Activated T-cell treated with anti-CD3 and anti-CD28 coated beads for 48 hours (primary cell): Measurements from ENCODE around the gene COL5A1.

Source experiments
- DNase-seq: peaks from one replicate; pipeline ENCODE4 v3.0.0-alpha.2; 2020; ENCODE audit warnings: low read depth

COL5A1 gene

DNA sequence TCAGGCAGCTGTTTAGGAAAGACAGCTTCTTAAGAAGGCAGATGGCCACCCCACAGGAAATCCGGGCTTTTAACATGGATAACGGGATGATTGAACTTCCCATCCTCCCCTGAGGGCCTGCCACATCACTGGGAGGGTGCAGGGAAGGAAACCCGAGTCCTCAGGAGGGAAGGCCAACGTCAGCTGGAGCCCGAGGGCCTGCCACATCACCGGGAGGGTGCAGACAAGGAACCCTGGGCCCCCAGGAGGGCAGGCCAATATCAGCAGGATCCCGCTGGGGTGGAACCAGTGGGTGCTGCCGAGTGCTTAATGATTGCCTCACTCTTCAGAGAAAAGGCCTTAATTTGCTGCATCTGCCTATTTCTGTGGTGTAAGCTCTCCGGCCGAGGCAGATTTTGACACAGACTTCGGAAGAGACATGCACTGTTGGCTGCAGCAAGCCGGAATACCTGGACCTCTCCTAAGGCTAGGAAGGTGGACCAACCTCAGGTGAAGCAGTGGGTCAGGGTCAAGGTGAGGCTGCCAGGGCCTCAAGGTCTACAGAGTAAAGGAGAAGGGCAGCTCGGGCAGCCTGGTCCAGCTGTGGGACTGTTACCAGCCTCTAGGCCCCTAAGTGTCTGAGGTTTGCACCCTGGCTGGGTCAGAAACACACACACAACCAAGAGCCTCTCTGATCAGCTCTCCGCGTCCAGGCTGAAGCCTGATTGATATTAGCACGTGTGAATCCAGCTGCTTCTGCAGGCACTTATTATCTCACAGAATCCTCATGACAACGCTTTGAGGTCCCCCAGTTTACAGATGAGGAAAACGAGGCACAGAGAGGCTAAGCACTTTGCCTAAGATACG is 14.8 kb upstream of the COL5A1 start:
- DNase-seq: no peak

DNA sequence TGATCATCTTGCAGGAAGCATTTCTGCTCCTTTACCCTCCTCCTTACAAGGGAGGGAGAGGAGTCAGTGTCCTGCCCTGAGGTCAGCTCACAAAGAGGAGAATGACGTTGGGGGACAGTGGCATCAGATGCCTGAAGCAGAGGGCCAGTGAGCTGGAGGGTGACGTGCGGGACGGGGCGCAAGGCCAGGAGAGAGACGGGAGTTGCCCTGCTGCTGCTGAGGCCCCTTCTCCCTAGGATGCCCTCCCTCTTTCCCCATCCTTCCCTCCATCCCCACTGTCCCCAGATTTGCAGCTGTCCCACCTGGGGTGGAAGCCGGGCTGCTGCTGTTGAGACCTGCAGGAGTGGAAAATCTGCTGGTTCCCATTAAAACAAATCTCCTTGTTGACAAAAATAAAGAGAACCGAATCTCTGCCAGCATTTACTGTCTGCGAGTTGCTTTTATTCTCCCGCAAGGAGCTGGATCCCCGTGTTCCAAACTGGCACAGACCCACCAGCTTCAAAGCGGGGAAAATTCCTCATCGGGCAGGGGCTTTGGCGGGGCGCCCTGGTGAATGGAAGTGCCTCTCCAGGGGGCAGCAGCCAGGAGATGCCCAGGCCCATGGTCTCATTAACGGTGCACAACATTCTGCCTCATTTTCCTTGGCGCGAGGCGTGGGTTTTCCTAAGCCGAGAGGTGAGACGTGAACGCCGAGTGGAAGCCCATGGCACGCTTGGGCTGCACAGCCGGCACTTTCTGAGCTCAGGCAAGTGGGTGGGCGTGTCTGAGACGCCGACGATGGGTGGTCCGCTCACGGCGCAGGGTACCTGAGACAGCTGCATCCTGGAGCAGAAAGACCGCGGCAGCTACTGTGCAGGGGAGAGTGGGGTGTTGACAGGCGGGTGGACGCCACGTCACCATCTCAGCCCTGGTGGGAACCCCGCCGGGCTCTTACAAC is 13.9 kb upstream of the COL5A1 start:
- DNase-seq: no peak

DNA sequence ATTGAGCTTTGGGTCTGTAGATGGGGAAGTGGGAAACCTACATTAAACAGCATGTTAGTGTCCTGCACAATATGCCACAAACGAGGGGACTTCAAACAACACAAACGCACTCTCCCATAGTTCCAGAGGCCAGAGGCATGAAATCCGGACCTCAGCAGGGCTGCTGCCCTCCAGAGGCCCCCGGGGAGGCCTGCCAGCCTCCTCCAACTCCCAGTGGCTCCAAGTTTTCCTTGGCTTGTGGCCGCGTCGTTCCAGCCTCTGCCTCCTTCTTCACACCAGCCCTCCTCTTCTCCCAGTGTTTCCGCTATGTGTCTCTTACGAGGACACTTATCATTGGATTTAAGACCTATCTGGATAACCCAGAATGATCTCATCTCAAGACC is 13.3 kb upstream of the COL5A1 start:
- DNase-seq: no peak

GRCh38 chr9:134629061-134629585 is 12.5 kb upstream of the COL5A1 start:
- DNase-seq: no peak

GRCh38 chr9:134629586-134630392 is 11.8 kb upstream of the COL5A1 start:
- no peak for DNase-seq

DNA sequence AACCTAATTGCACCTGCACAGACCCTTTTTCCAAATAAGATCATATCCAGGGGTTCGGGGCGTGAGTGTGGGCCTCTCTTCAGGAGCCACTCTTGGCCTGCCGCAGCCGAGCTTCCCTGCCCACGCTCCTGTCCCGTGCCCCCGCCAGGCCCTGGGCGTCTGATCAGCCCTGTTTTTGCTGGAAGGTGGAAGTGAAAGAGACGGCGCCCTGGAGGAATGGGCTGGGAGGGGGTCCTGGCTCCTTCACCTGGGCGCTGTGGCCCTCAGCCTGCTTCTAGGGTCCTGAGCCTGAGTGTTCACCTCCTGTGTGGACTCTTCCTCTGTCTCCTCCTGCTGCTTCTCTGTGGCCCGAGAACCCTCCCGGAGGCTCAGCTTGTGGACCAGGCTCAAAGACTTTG is 11.2 kb upstream of the COL5A1 start:
- DNase-seq: no peak

DNA sequence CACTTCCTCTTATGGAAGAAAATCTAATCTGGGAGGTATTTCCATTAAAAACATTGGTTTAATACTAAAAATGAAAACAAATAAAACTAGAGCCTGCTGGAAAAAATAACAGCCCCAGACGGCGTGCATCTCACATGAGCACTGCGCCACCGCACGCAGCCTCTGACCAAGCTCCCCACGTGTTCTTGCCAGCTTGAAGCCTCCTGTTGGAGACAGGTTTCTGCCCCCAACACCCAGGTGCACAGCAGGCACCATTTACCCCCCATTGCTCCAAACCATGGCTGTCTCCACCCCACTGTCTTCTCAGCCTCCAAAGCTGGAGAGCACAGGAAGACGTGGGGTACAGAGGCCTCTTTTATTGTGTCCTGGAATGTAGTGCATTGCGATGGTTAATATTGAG is 10.7 kb upstream of the COL5A1 start:
- DNase-seq: no peak

DNA sequence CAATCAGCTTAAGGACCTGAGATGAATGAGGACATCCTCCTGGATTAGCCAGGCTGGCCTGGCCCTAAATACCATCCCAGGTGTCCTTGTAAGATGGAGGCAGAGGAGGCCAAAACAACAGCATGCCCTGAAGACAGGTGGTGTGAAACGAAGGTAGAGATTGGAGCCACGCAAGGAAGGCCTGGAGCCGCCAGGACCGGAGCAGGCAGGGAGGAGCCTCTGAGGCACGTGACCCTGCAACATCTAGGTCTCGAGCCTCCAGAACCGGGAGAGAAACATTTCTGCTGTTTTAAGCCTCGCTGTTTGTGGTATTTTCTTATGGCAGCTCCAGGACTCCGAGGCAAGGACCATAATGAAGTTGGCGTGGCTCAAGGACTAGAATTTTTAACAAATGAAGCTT is 9.7 kb upstream of the COL5A1 start:
- no peak for DNase-seq

DNA sequence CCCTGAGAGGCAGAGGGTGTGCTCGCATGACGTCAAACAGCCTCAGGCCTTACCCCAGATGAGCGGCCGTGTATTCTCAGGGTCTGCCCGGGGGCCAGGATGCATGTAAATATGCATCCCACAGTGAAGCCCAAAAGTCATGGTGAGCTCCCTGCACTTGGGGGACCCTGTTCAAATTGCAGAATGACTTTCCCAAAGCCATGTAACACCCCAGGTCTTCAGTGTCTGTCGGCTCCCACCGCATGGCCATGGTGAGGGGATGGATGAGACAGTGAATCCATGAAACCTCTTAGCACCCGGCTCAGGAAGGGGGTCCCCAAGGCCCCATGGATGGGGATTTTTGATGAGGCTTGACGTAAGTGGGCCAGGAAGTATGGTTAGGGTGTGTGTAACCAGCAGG is 9.3 kb upstream of the COL5A1 start:
- no peak for DNase-seq

- no peak for DNase-seq
Observed at GRCh38 chr9:134633362-134634142, 8.1 kb upstream of the COL5A1 start.

DNA sequence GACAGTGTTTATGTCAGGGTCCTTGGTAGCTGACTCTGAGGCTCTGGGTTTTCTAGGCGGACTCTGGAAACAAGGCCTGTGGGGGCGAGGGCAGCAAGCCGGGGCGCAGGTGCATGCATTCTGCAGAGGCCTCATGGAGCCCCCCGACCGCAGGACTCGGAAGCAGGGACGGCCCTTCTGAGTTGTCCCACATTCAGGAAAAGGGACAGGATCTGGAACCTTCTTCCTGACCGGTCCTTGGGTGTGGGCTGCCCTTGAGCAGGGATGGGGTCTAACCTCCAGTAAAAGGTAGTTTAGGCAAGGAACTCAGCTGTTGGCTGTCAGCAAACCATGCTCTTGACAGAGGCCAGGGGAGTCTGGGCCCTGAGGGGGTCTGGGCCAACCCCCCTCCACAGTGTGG is 7.4 kb upstream of the COL5A1 start:
- DNase-seq: no peak

DNA sequence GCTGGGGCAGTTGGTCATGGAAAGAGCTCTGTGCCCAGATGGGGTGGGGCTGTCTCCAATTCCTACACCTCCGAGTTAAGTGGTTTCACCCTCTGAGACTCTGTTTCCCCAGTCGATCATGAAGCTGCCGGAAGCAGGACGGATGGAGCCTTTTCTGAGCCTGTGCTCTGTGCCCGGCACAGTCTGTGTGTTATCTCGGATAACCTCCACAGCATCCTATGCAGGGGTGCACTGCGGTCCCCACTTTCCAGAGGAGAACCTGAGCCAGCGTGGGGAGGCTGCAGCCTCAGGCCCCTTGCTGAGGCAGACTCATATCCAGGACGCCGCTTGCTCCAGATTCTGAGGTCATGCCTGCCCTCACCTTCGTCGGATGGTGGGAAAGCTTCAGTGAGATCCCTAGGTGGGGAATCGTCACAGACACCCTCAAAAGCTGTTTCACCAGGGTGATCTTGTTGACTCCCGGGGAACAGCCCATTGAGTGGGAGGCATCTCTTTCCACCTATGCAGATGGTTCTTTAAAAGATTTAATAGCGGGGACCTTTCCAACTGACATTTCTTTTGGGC is 6.9 kb upstream of the COL5A1 start:
- no peak for DNase-seq

DNA sequence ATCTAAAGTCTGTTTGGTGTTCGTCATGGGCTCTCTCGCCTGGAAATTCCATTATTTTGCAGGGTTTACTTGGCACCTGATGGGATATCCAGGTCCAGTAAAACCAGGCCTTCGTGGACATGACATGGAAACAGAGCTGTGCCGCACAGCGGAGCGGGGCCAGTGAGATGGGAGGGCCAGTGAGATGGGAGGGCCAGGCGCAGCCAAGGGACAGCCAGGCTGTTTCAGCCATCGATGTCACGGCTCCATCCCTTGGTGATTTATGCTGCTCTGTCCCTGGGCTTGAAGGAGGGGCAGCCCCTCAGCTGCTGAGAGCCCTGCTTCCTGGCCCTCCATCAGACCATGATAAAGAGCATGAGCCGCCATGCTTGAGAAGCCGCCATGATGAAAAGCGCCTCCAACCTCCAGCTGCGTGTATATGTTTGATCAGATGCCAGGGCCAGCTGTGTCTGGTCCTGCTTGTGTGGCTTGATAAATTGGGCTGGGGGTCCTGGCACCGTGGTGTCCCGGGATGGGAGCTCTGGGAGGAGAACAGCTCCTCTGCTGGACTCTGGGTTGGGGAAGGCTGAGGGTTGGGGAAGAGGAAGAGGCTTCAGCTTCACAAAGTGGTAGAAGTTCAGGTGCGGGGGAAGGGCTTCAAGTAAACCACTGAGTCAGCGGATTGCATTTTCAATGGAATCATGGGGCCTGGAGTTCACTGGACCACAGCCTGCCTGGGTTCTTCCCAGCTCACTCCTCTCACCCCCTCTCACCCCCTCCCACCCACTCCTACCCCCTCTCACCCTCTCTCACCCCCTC is 6.1 kb upstream of the COL5A1 start:
- no peak for DNase-seq

- no peak for DNase-seq
Observed at GRCh38 chr9:134636149-134636507, 5.5 kb upstream of the COL5A1 start.

GRCh38 chr9:134637241-134637640 is 4.4 kb upstream of the COL5A1 start:
- no peak for DNase-seq

DNA sequence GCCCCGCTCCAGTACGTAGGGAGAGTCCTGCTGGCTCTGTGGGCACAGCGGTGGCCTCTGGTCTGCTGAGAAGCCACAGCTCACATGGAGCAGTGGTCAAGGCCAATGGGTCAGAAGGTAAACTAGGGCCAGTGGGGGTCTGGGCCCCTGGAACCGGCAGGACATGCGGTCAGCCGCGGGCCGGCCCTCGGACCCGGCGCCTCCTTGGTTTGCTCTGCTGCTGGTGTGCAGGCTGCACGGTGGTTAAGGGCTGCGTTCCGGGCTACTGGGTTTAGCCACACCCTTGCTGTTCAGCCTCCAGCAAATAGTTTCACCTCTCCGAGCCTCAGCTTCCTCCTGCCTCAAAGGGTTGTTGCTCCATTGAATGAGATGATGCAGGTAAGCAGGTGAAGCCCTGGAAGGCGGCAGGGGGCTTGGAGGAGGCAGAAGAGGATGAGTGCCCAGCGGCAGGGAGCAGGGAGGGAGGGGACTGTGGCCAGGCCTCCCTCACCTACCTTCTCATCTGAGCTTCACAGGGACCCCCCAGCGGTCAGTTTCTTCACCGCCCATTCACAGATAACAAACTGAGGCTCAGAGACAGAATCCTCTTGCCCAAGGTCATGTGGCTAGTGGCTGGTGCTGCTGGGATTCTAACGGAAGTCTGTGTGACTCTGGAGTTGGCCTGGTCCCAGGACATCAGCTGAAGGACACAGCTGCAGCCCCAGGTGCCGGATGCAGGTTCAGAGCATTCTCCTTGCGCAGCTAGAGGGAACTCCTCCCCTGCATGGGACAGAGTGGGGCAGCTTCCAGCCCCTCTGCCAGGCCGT is 3.7 kb upstream of the COL5A1 start:
- no peak for DNase-seq

- DNase-seq: no peak
Observed at GRCh38 chr9:134638502-134639090, 3.0 kb upstream of the COL5A1 start.

DNA sequence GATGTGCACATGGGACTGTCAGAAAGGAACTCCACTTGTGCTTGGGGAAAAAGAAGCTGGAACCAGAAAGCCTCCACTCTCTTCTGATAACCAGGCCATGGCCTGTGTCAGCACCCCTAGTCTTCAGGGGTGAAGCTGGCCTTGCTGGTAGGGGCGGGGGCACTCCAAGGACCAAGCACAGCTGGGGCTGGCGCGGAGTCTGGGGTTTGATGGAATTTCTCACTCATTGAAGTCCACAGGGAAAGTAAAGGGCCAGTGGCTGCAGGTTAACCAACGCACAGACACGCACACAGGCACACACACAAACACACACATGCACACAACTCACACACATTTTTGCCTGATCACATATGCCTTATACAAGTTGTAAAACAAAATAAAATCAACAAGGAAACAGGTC is 1.6 kb upstream of the COL5A1 start:
- DNase-seq: no peak
